ENCODE measurements around the gene CHCHD3. TPM values are rescaled to one million over a fixed set of nuclear protein-coding genes. Genes with fewer than 3 reads are reported as not detected.

The CHCHD3 gene
- total RNA-seq, 6 experiments from 2014 or later, result 16.5 to 42.6 (median 21.6) TPM

GRCh38 chr7:132738254-132738653 is 343.6 kb downstream of the CHCHD3 start:
- peaks cover 0 to 2% (median 0%) of the 10 kb centered on the region in 4 donors for H3K9me3 ChIP-seq
- no peak for ATAC-seq
- no peak overlapping the region for H3K27ac ChIP-seq
- intact Hi-C loops (cut with DNase I), result no loop called here
- 33% methylated on average over 2 of the region's 2 CpGs for WGBS (ENCODE audit: insufficient coverage, low coverage, low lambda C conversion rate, missing lambda C conversion rate)
- no peaks in the 10 kb centered on the region for H3K27me3 ChIP-seq
- DNase-seq, result no peak
- no peaks in the 10 kb centered on the region for H3K36me3 ChIP-seq
- no peak overlapping the region for H3K4me3 ChIP-seq
- TF ChIP-seq, protein P1, sequence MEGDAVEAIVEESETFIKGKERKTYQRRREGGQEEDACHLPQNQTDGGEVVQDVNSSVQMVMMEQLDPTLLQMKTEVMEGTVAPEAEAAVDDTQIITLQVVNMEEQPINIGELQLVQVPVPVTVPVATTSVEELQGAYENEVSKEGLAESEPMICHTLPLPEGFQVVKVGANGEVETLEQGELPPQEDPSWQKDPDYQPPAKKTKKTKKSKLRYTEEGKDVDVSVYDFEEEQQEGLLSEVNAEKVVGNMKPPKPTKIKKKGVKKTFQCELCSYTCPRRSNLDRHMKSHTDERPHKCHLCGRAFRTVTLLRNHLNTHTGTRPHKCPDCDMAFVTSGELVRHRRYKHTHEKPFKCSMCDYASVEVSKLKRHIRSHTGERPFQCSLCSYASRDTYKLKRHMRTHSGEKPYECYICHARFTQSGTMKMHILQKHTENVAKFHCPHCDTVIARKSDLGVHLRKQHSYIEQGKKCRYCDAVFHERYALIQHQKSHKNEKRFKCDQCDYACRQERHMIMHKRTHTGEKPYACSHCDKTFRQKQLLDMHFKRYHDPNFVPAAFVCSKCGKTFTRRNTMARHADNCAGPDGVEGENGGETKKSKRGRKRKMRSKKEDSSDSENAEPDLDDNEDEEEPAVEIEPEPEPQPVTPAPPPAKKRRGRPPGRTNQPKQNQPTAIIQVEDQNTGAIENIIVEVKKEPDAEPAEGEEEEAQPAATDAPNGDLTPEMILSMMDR (IDR thresholded peaks at IDR 0.05), result no peak
- TF ChIP-seq POLR2A (IDR thresholded peaks at IDR 0.05), result no peak
- no peaks in the 10 kb centered on the region for H3K4me1 ChIP-seq

GRCh38 chr7:132735476-132735875 is 346.4 kb downstream of the CHCHD3 start:
- DNase-seq, result no peak

More at GRCh38 chr7:132735476-132735875, 346.4 kb downstream of the CHCHD3 start:
- H3K9me3 ChIP-seq, result no peaks in the 10 kb centered on the region
- ATAC-seq, result no peak
- TF ChIP-seq, protein P1 (IDR thresholded peaks at IDR 0.05), result no peak
- TF ChIP-seq POLR2A (IDR thresholded peaks at IDR 0.05), result no peak
- 79% methylated on average over 3 of the region's 3 CpGs for WGBS (ENCODE audit: insufficient coverage, low coverage, low lambda C conversion rate, missing lambda C conversion rate)
- H3K27me3 ChIP-seq, result no peaks in the 10 kb centered on the region
- no peaks in the 10 kb centered on the region for H3K36me3 ChIP-seq
- intact Hi-C loops (cut with DNase I), result no loop called here
- H3K27ac ChIP-seq, result no peak overlapping the region
- no peak overlapping the region for H3K4me3 ChIP-seq
- no peaks in the 10 kb centered on the region for H3K4me1 ChIP-seq

Small RNA genes within 50 kb of the gene (small RNA-seq; reads per million reads assigned to genes)
- 0 reads per million in 2 experiments for gene RF00218
- 0 reads per million in 2 experiments for gene RNU6-92P

Other genes with a start within 250 kb of the CHCHD3 start
- 10 to 100 TPM; 23.7 to 33.5 (median 30.0) TPM for gene EXOC4, start 171.0 kb upstream of the CHCHD3 start, total RNA-seq

Data from right lobe of liver (tissue), 6 donors.